GM12878 (cell line): ENCODE data around the gene CC2D1B. TPM values are rescaled to one million over a fixed set of nuclear protein-coding genes. Genes with fewer than 3 reads are reported as not detected.

ENCODE experiments used
- ATAC-seq: fragments of 200-7000 bp; cut with Tn5 transposase; 3 replicates; pipeline ENCODE4 v1.9.1; 2020; ENCODE audit warnings: mild to moderate bottlenecking, moderate library complexity
- BruUV-seq: library from RNA; stranded (reverse); fragments of 400-500 nt; replicated peaks from 2 replicates; lab custom pipeline; 2021; lab: Mats Ljungman, UMichigan
- CTCF ChIA-PET: fragments of 300-600 bp; sonication (Branson Sonifier 250); formaldehyde crosslinking; extraction: SDS; loops from one replicate; lab custom pipeline; 2021; ENCODE audit warnings: inconsistent platforms; lab: Yijun Ruan, JAX
- POLR2A ChIA-PET: fragments of 350-600 bp; formaldehyde crosslinking; extraction: SDS; loops from one replicate; lab custom pipeline; 2021; ENCODE audit warnings: inconsistent platforms; lab: Charles Lee
- RAD21 ChIA-PET: fragments of 300-600 bp; sonication (Branson Sonifier 250); formaldehyde crosslinking; loops from one replicate; lab custom pipeline; 2023; ENCODE audit warnings: antibody characterized with exemption; ENCODE audit not compliant: unreplicated experiment; lab: Charles Lee
- SMC1A ChIA-PET: fragments of 300-600 bp; sonication (Branson Sonifier 250); formaldehyde crosslinking; loops from one replicate; lab custom pipeline; 2023; ENCODE audit not compliant: unreplicated experiment, uncharacterized antibody; lab: Charles Lee
- DNase-seq: peaks from one replicate; pipeline ENCODE4 v3.0.0-alpha.2; 2011; ENCODE audit warnings: low read depth, low spot score
- FAIRE-seq: peaks from 3 replicates; lab custom pipeline; 2011; peaks lifted over from hg19 to GRCh38; lab: Jason Lieb, UNC
- H2AFZ ChIP-seq: 2 replicates; pipeline ENCODE4 v1.6.0; 2011; ENCODE audit warnings: low read depth, low read length, control low read depth; ENCODE audit not compliant: control insufficient read depth
- H3K27ac ChIP-seq: 2 replicates; pipeline ENCODE4 v1.5.1; 2011; ENCODE audit warnings: control low read depth; ENCODE audit not compliant: control insufficient read depth, insufficient read depth
- H3K27me3 ChIP-seq, 2 experiments: replicated peaks in 1 of 2; 2 replicates each; pipeline versions ENCODE4 v1.6.0 to v1.6.1; 2011; ENCODE audit warnings: low read length in 1 of 2; ENCODE audit not compliant: control insufficient read depth in 2 of 2, insufficient read depth in 2 of 2
- H3K36me3 ChIP-seq, 2 experiments: 2 replicates each; pipeline ENCODE4 v1.5.1; 2011; ENCODE audit warnings: low read length in 1 of 2; ENCODE audit not compliant: control insufficient read depth in 2 of 2, insufficient read depth in 2 of 2
- H3K4me1 ChIP-seq: 2 replicates; pipeline ENCODE4 v1.6.1; 2011; ENCODE audit warnings: mild to moderate bottlenecking, low read length, moderate library complexity, mixed read lengths; ENCODE audit not compliant: control insufficient read depth, insufficient read depth
- H3K4me2 ChIP-seq: 2 replicates; pipeline ENCODE4 v1.6.0; 2011; ENCODE audit warnings: control low read depth; ENCODE audit not compliant: control insufficient read depth, insufficient read depth
- H3K4me3 ChIP-seq: fragments of 200-600 bp; sonication (generic); 2 replicates; pipeline ENCODE4 v1.5.1; 2016
- H3K79me2 ChIP-seq: 2 replicates; pipeline ENCODE4 v1.6.0; 2011; ENCODE audit warnings: low read length; ENCODE audit not compliant: control insufficient read depth, insufficient read depth
- H3K9ac ChIP-seq: 2 replicates; pipeline ENCODE4 v1.8.0; 2011; ENCODE audit warnings: low read length, control low read depth, mixed read lengths; ENCODE audit not compliant: control insufficient read depth, insufficient read depth
- H3K9me3 ChIP-seq: replicated peaks from 3 replicates; pipeline ENCODE4 v1.5.1; 2011; ENCODE audit warnings: mild to moderate bottlenecking, low read length; ENCODE audit not compliant: control insufficient read depth, insufficient read depth
- H4K20me1 ChIP-seq: 2 replicates; pipeline ENCODE4 v1.6.0; 2011; ENCODE audit not compliant: control insufficient read depth, insufficient read depth
- NBN ChIP-seq: fragments of 450-650 bp; IDR thresholded peaks from 2 replicates; pipeline ENCODE4 v1.6.1; 2016
- RELA ChIP-seq: fragments of 450-650 bp; IDR thresholded peaks from 2 replicates; pipeline ENCODE4 v1.8.0; 2014; ENCODE audit warnings: borderline replicate concordance; ENCODE audit not compliant: partially characterized antibody
- SRF ChIP-seq, 2 experiments: IDR thresholded peaks; 2 replicates each; pipeline ENCODE4 v1.6.1; 2011; ENCODE audit warnings: low read depth in 2 of 2, low read length in 2 of 2, mild to moderate bottlenecking in 1 of 2, moderate library complexity in 1 of 2
- WGBS: methylation state at CpG from one replicate; pipeline ENCODE4 v1.1.6; 2016; ENCODE audit warnings: low lambda C conversion rate; ENCODE audit not compliant: insufficient replicate concordance, insufficient coverage; ENCODE audit errors: missing lambda C conversion rate; 5-methylcytosine and 5-hydroxymethylcytosine counted together
- in situ Hi-C: fragments of 300-500 bp; cut with MboI; formaldehyde crosslinking; loops from 9 replicates; pipeline ENCODE4 v1.14.3; 2018; ENCODE audit warnings: mixed read lengths
- intact Hi-C: fragments of 100-400 bp; cut with micrococcal nuclease; formaldehyde crosslinking; loops from one replicate; pipeline ENCODE4 v1.14.2; 2022; ENCODE audit not compliant: unreplicated experiment
- polyA plus RNA-seq, 11 experiments: library from polyadenylated mRNA; depleted of rRNA in 4 of 11; unstranded in 6 of 11; stranded (reverse) in 5 of 11; fragments of >200 nt; fragmentation: Nextera tagmentation in 4 of 11; fragmentation: Illumina TruSeq in 1 of 11; extraction: Ambion mirVana in 4 of 11; extraction: Trizol in 1 of 11; gene quantifications; 1 replicate in 1 of 11; 2 replicates in 10 of 11; pipeline versions ENCODE4 v1.2.1 to v1.2.3, GENCODE V29; 2011 to 2016; ENCODE audit warnings: inconsistent platforms in 2 of 11, missing spikeins in 2 of 11, low read depth in 1 of 11
- total RNA-seq, 4 experiments: library from RNA; depleted of rRNA in 3 of 4; stranded (reverse); fragments of >200 nt in 3 of 4; fragmentation: Illumina TruSeq in 1 of 4; extraction: Trizol in 1 of 4; gene quantifications; 2 replicates each; pipeline versions ENCODE4 v1.2.1 to v1.2.3, GENCODE V29; 2013 to 2021
- TF ChIP-seq, protein P1 (sequence below): fragments of 450-650 bp; IDR thresholded peaks from 2 replicates; pipeline ENCODE4 v1.6.1; 2016; ENCODE audit warnings: mild to moderate bottlenecking
- TF ChIP-seq, protein P2 (sequence below): fragments of 450-650 bp; IDR thresholded peaks from 2 replicates; pipeline ENCODE4 v1.6.1; 2016; ENCODE audit warnings: mild to moderate bottlenecking
- TF ChIP-seq, protein P3 (sequence below): IDR thresholded peaks from 2 replicates; pipeline ENCODE4 v1.6.1; 2011; ENCODE audit warnings: low read depth, low read length, improper control_type of control experiment, borderline replicate concordance

Gene CC2D1B
- total and polyA plus RNA-seq, 10 of the 15 experiments (the other 5 are each of a cell fraction or from before 2014, with no cell fraction given): 0.90 to 29.4 (median 14.5) TPM

DNA sequence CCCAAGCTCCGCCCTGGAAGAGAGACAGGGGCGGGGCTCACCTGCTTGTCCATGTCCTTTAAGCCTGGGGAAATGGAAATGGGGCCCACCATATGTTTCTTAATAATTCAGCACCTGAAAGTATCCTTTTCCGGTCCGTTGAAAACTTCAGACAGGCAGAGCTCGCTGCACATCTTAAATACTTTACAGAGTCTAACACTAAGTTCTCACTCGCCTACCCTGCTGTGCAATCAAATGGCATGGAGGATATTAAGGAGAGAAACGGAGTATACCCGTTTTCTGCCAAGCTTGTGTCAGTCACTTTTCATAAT lies 467 bp upstream of the CC2D1B start (continued):
- TF ChIP-seq, protein P1, sequence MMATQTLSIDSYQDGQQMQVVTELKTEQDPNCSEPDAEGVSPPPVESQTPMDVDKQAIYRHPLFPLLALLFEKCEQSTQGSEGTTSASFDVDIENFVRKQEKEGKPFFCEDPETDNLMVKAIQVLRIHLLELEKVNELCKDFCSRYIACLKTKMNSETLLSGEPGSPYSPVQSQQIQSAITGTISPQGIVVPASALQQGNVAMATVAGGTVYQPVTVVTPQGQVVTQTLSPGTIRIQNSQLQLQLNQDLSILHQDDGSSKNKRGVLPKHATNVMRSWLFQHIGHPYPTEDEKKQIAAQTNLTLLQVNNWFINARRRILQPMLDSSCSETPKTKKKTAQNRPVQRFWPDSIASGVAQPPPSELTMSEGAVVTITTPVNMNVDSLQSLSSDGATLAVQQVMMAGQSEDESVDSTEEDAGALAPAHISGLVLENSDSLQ: peak; percentile 65
- no peak for TF ChIP-seq SRF (IDR thresholded peaks at IDR 0.05; ENCODE audit: low read depth in 2 of 2, low read length in 2 of 2)

DNA sequence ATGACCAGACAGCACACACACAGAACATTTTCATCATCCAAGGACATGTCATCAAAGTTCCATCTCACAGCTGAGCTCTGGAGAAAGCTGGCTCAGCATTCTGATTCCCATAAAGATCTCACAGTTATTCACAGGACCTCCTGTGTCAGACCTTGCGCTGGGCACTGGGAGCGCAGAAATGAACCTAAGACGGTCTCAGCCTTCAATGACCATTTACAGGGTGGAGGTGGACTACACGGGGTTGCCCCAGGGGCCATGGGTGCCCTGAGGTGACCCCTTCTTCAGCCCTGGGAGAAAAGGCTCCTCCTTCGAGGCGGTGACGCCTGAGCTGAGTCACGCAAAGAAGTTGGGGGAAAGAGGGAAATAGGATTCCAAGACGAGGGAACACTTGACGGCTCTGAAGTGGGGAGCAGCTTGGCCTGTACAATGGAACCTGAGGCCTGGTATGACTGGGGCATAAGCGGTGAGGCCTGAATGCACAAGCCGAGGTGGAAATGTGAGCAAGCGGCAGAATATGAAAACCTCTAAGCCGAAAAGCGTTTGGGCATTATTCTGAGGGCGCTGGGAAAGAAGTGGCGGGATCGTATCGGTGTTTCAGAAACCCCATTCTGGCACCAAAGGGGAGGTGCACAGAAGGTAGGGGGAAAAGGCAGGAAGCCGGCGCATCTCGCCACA lies 797 bp downstream of the CC2D1B start:
- FAIRE-seq (no peak), DNase-seq (no peak), ATAC-seq (peak; percentile 8)
- 10% methylated on average over 22 of the region's 22 CpGs for WGBS
- SMC1A ChIA-PET: interaction anchor here (0.6 to 1.3 kb wide), 3 partner anchors 35 to 301 kb away, joined by 3 to 7 read pairs (median 4); partner anchors contain the start of genes ORC1 and PRPF38A
- in situ Hi-C loops: no loop called here
- peak overlapping the region; percentile 88 for H3K9ac ChIP-seq
- H3K79me2 ChIP-seq: peaks cover 21% of the 10 kb centered on the region
- TF ChIP-seq RELA (no peak), NBN (0 out of 2 replicates have a peak, but pooled peaks have one; percentile 45)
- TF ChIP-seq, protein P2, sequence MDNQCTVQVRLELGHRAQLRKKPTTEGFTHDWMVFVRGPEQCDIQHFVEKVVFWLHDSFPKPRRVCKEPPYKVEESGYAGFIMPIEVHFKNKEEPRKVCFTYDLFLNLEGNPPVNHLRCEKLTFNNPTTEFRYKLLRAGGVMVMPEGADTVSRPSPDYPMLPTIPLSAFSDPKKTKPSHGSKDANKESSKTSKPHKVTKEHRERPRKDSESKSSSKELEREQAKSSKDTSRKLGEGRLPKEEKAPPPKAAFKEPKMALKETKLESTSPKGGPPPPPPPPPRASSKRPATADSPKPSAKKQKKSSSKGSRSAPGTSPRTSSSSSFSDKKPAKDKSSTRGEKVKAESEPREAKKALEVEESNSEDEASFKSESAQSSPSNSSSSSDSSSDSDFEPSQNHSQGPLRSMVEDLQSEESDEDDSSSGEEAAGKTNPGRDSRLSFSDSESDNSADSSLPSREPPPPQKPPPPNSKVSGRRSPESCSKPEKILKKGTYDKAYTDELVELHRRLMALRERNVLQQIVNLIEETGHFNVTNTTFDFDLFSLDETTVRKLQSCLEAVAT: 0 out of 2 replicates have a peak, but pooled peaks have one; percentile 60
- TF ChIP-seq, protein P3, sequence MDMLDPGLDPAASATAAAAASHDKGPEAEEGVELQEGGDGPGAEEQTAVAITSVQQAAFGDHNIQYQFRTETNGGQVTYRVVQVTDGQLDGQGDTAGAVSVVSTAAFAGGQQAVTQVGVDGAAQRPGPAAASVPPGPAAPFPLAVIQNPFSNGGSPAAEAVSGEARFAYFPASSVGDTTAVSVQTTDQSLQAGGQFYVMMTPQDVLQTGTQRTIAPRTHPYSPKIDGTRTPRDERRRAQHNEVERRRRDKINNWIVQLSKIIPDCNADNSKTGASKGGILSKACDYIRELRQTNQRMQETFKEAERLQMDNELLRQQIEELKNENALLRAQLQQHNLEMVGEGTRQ: no peak
- POLR2A ChIA-PET: interaction anchor here (1.2 to 1.5 kb wide), 2 partner anchors 17 to 309 kb away, joined by 3 read pairs; no protein-coding TSS in a partner anchor
- H3K4me1 ChIP-seq: peaks cover 4% of the 10 kb centered on the region
- H3K27me3 ChIP-seq: no peaks in the 10 kb centered on the region
- peak overlapping the region; percentile 84 for H3K27ac ChIP-seq
- no TSS peak for BruUV-seq
- CTCF ChIA-PET: interaction anchor here (0.6 to 1.4 kb wide), 5 partner anchors 39 to 332 kb away, joined by 3 to 5 read pairs (median 5); partner anchors contain the start of genes ORC1 and PRPF38A
- H3K9me3 ChIP-seq: no peaks in the 10 kb centered on the region
- intact Hi-C loops: loop anchor here (10.0 kb wide), 2 partner anchors 220 to 320 kb away; partner anchors contain the start of gene ZFYVE9
- H3K36me3 ChIP-seq: peaks cover 5 to 9% of the 10 kb centered on the region in 2 experiments
- RAD21 ChIA-PET: interaction anchor here (0.7 to 2.1 kb wide), 2 partner anchors 39 to 331 kb away, joined by 4 to 12 read pairs; partner anchors contain the start of genes KTI12, ORC1 and PRPF38A
- H2AFZ ChIP-seq: peak overlapping the region; percentile 80
- peak overlapping the region; percentile 94 for H3K4me2 ChIP-seq
- H3K4me3 ChIP-seq: peak overlapping the region; percentile 88
- H4K20me1 ChIP-seq: no peaks in the 10 kb centered on the region
